NCI-H1417 treated with DMSO at 0.1 percent for 48 hours (cell line): ENCODE measurements around the gene TRPV6.

Experiments used
- DNase-seq: peaks from one replicate; lab custom pipeline; 2025; lab: John Stamatoyannopoulos, UW

Gene TRPV6

DNA sequence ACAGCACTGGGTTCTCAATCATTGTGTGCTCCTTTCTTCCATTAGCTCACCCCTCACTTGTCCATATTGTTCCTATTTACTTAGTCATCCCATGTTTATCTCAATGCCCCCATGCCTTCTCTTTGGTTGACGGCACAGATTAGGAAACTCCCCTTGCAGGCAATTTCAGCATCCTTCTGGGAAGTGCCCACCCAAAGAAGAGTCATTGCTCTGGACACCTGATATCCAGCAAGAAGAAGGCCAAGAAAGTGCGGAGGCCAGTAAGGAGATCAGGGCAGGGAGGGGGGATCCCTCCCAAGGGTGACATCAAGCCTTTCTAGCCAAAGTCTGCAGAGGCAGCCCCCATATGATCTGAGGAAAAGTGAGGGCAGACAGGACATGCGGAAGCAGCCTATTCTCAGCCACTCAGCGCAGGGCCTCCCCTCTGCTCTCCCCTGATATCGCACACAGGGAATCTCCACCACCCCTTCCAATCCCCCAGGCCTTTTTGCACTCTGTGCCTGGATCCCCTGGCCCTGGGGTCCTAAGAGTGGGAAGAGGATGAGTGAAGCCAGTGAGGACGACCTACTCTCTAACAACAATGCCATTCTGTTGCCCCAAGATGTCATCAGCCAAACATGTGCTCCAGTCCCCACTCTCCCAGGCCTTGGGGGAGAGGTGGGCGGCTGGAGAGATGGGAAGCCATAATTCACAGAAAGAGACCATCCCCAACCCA lies 1.8 kb downstream of the TRPV6 start:
- DNase-seq = no peak

DNA sequence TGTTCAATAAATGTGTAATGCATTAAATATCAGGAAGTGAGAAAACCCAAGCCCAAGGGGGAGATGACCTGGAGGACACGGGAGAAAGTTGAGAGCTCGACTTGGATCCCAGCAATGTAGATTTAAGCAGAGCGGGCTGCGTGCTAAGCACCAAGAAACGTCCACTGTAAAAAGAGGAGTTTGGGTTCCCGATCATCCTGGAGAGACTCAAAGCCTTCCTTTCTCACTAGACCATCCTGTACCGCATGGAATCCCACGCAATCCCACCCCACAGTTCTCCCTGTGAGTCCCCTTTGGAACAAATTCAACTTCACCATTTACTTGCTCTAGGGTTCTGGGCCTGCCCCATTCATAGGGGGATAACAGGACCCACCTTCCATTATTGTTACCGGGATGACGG lies 2.4 kb downstream of the TRPV6 start:
- no peak for DNase-seq

DNA sequence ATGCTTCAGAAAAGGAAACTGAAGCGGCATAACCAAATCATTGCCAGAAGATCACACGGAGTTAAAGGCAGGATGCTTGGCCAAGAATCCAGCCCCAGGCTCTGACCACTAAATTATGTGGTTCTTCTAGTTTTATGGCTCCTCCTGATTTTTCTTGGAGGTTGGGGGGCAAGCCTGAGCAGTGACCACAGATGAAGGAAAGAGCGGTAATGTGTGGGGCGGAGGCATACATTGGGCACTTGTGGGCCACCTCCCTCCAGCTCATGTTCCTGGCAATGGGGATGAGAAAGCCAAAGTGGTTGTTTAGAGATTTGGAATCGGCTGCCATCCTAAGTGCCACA lies 3.2 kb downstream of the TRPV6 start:
- DNase-seq = no peak

DNA sequence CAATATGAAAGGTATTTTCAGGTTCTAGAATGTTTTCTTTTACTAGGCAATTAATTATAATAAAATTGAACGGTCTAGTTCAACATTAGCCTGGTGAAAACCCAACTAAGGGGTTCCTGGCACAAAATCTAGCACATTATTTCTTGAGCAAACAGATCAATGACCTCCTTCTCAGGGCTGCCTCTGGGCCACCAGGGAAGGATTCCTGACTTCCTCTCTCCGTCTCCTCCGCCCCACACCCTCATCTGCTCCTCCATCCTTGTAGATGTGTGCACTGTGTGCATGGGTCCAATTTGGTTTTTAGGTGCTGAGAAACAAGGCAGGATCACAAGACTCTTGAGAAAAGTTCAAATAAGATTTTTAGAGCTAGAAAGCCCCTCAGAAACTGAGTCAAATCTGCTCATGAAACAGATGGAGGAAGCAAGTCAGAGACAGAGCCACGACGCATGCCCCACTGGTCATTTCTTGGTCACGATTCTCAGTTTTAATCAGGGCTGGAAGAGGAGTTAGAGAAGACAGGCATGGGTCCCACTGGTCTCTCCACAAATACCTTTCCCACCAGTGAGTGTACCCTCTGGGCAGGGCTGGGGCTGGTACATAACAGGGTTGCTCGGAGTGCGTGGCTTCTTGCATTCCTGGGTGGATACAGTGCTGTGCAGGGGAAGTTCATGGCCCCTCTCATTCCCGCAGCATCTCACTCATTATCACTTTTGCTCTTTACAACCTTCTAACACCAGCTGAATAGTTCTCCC lies 3.8 kb downstream of the TRPV6 start:
- no peak for DNase-seq

DNA sequence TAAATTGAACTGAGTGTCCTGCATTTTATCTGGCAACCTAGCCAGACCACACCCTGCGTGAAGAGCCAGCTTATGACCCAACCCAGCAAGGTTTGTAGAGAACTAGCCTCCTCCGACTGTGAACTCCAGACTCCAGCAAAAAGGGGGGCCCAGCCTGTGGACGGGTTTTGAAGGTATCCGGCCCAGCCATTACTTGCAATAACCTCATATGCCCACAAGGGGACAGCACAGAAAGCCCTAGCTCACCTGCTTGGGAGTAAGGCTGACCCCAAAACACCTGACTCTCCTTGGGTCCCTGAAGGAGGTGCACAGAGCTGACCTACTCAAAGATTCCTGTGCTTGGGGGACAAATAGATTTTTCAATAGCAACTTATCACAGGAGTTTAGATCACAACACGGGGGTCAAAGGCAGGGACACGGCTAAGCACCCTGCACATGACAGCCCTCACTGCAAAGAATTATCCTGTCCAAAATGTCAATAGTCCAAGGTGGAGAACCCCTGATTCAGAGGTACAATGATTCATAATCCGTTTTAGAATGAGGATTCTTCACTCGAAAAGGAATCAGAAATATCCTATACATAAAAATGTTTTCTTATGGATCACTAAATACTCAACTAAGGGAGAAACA lies 4.6 kb downstream of the TRPV6 start:
- DNase-seq = no peak

DNA sequence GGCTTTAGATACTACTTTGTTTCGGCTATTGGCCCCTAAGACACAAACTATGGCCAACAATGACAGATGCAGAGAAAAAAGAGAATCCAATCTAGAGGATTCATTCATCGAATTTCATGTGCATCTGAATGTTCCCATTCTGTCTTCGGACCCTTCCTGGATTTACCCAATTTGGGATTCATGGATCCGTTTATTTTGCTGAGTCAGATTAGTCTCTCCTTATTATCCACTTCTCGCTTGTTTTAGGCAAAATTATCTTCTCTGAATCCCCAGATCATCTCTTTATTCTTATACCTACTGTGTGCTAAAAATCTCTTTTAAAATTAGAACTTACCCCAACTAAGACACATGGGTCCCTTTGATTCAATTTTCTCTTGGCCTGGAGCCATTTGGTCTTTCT lies 6.5 kb downstream of the TRPV6 start:
- DNase-seq = no peak

DNA sequence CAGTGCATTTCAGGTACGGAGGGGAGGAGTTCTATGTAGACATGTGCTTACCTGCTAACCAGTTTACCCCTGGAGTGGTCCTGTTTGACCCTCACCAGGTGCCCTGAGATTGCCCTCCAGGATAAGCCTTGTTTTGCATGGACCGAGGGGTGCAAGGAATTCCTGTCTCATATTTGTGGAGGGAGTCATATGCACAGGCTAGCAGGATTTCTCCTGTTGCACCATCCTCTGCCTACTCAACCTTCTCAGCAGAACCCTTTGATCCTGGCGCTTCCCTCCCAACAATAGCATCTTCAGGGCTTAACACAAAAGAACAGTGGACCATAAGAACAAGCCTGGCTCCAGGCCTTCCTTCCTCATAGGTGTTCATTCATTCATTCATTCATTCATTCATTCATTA lies 7.2 kb downstream of the TRPV6 start:
- DNase-seq = no peak

DNA sequence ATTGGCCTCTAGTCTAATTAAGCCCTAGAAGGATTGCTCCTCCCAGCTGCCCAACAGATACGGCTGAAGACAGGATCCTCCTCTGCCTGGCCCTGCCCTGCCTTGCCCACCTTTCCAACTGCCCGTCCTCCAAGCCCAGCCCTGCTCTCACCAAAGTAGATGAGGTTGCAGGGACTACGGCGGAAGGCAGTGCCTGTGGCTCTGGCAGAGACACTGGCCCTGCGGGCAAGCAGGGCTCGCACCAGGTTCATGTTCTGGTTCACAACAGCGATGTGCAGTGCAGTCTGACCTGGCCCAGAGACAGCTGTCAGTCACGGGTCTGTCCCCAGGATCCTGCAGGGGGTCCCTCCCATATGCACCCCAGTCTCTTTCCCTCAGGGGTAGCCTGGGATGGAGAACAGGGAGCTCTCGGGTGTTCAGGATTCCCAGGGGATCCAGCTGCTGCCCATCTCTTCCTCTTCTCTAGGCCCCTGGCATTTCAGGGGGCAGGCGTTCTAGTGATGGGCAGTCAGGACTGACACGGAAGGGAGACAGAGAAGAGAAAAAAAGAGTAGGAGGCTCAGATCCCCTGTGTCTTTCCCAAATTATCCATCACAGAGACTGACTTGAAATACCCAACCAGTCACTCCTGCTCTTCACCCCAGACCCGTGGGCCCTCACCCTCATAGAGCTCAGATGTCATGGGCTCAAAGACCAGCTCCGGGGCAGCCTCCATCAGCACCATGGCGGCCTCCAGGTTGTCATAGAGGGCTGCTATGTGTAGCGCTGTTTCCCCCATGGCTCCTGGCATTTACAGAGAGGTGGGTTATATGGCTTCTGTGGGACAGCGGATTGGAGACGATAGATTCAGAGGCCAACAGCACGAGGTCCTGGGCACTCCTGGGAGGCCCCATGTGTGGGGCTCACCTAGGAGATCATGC lies 8.3 kb downstream of the TRPV6 start:
- DNase-seq = no peak

DNA sequence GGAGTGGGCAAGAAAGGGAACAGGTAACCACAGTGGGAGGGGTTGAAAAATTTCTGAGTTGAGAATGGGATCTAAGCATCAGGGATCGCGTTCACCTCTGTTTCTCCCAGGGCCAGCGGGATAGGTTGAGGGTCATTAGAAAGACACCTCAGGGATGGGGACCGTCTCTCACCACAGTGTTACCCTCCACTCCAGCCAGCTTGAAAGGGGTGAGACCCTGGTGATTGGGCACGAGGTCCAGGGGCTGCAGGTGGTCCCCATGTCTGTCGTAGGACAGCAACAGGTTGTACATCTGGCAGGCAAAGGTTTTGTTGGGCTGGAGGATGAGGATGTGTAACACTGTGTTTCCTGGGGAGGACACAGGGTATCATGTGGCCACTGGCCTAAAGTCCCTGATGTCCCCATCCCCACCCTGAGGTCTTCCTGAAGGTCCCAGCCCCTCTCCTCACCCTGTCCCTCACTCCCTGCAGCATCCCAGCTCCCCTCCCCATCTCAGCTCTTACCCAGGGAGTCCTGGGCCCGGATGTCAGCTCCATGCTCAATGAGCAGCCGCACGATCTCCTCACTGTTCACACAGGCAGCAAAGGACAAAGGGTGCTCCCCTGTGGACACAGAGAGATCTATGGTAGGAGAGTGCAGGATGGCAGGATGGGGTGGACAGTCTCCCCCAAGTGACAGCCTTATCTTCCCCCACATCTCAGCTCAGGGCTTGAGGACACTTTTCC lies 9.1 kb downstream of the TRPV6 start:
- no peak for DNase-seq

DNA sequence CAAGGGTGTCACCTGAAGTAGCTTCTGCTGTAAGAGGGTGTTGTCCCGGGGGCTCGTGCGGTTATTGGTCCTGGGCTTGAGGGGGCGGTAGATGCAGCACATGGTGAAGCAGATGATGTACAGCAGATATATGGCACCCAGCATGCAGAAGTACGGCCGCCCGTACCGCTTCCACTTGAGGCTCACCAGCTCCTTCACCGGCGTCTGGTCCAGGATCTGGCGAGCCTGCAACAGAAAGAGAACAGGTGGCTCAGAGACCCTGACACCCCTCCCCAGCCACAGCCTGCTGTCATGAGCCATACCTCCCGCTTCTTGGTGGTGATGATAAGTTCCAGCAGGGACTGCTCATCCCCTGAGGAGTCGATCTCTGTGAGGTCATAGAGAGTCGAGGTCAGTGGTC lies 10.1 kb downstream of the TRPV6 start:
- no peak for DNase-seq

DNA sequence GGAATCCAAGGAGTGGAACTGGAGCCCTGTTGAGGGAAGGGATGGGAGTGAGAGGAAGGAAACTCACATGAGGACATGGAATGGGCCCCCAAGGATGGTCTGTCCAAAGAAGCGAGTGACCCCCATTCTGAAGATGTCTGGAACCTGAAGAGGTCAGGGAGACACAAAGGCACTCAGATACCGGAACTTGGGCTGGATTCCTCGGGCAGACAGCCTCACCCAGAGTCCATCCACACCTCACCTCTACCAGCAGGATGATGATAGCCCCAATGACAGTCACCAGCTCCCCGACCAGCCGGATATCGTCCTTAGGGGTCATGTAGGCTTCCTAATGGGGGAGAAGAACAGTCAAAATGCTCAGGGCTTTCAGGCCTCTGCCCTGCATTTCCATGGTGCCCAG lies 10.7 kb downstream of the TRPV6 start:
- no peak for DNase-seq

DNA sequence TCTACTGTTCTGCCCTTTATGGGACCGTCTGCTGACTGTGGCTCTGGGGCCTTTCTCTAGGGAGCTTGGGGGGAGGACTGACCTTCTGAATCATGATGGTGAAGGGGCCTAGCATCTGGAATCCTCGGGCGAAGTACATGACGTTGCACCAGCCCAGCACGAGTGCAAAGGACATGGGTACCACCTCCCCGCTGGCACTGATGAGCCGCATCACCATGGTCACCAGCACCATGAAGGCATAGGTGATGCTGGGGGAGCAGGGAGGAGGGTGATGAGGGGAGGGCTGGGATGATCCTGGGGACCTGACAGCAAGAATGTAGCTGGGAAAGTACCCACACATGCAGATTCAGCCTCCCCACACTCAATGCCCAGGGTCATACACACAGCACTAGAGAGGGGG lies 11.1 kb downstream of the TRPV6 start:
- no peak for DNase-seq

DNA sequence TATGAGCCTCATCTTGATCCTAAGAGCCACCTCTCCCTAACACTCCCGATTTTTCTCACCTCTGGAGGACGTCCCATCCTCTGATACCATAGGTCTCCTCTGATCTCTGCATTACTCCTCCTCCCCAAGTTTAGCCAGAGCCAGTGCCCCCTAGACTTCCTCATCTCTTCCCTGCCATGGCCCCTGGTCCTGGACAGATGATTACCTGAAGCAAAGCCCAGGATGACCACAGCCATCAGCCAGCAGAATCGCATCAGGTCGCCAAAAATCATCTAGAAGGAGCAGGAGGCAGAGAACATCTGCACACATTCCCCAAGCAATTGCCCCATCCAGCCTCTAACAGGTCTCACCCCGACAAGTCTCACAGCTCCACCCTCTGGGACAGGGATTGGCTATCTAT lies 11.7 kb downstream of the TRPV6 start:
- no peak for DNase-seq

DNA sequence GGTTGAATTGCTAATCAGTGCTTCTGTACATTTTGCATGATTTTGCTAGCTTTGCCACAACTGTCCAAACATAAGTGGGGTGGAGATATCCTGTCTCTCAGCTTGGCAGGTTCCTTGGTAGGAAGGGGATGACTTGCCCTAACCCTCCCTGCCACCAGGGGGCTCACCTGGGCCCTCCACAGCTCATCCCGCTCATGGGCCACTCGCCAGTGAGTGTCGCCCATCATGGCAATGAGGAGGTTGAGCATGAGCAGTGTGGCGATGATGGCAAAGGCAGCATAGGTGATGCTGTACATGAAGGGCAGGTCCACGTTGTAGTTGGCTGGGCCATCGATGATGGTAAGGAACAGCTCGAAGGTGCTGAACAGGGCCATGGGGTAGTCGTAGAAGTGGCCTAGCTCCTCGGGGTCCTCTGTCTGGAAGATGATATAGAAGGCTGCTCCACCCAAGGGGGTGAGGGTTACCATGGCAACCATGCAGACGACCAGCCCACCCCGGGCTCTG lies 12.2 kb downstream of the TRPV6 start:
- no peak for DNase-seq

DNA sequence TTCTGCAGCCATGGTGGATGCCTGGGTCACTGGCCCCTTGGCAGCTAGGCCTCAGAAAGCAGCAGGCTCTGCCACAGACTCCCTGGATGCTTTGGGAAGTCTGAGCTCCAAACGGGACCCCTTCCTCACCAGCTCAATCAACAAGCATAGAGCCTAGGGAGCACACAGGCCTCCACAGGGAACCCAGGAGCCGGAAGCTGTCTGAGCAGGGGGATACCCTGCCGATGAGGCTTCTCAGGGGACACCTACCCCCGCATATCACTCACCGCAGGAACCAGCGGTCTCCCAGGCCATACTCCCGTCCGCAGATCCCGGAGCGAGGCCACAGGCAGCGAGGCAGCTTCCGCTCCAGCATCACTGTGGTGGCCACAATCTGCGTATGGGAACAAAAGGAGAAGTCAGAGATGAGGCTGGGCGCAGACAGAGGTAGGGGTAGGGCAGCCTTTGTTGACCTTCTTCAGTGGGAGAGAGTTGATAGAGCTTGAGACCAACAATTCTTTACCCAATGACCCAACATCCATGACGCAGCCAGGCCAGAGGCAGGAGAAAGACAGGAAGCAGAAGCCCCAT lies 13.4 kb downstream of the TRPV6 start:
- DNase-seq = no peak

DNA sequence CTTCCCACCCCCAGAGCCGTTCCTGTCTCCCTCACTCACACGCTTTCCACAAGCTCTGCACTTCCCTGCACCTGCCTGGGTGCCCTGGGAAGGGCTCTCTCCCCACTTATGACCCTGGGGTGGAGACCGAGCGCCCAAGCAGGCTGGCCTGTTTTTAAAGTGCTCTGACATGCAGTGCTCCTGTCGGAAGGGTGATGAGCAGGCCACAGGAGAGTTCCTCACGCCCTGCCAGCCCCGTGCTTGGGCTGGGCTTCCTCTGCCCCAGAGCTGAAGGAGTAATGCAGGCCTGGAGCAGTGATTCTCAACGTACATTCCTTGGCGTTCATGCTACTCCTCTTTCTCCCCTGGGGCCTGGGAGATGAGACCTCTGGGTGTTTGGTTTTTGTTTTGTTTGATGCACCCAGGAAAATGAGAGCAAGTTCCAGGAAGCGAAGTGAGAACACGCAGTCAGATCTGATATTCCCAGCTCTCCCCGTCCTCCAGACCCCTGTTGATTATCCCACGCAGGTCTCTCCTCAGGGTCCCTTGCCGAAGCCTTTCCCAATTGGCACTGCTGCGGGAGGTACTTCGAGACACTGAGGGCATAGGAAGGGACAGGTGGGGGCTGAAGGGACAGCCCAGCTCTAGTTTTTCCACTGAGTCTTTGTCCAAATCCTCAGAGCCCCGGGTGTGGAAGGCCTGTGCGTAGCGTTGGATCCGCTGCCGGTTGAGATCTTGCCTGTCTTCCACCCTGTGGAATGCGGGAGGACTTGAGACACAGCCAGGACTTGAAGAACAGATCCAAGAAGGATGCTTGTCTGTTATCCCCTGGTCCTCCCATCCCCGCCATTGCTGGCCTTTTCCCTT lies 14.1 kb downstream of the TRPV6 start:
- DNase-seq = no peak

DNA sequence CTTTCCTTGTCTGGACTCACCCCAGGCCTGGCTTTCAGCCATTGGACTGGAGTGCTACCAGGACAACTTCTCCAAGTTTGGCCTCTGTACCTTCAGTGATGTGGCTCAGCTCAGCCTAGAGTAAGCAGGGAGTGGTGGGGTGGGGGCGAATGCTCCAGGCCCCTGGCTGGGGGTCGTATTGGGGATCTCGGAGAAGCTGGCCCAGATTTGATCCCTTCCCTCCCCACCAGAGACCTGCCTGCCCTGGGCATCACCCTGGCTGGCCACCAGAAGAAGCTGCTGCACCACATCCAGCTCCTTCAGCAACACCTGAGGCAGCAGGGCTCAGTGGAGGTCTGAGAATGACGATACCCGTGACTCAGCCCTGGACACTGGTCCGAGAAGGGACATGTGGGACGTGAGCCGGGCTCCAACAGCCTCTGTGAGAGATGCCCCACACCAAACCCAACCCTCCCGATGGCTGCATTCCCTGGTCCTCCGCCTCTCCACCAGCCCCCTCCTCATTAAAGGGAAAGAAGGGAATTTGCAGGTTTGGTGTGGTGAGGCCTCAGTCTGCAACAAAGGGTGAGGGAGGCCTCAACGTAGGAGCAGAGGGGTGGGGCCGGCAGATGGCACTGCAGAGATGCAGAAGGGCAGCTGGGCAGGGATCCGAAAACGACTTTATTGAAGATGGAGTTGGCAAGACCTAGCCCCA lies 14.8 kb downstream of the TRPV6 start:
- DNase-seq = no peak

DNA sequence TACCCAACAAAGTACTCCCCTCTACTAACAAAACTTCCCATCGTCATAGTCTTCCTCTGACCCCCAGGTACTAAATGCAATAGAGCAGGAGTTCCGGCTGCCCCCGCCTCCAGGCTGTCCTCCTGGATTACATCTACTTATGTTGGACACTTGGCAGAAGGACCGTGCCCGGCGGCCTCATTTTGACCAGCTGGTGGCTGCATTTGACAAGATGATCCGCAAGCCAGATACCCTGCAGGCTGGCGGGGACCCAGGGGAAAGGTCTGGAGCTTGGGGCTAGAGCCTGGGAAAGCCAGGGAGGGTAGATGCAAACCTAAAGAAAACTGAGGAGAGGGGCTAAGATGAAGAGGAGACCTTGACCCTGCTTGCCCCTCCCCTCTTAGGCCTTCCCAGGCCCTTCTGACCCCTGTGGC lies 15.4 kb downstream of the TRPV6 start:
- DNase-seq = no peak

DNA sequence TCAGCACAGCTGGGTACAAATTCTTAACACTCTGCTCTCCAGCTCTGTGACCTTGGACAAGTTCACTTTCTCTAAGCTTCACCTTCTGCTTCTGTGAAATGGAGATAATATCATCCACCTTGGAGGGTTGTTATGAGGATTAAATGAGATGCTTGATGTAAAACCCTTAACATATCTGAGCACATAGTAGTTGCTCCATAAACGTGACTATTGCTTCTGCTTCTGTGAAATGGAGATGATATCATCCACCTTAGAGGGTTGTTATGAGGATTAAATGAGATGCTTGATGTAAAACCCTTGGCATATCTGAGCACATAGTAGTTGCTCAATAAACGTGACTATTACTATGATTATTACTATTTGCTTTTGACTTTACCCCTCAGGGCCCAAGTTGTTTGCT lies 16.1 kb downstream of the TRPV6 start:
- no peak for DNase-seq

DNA sequence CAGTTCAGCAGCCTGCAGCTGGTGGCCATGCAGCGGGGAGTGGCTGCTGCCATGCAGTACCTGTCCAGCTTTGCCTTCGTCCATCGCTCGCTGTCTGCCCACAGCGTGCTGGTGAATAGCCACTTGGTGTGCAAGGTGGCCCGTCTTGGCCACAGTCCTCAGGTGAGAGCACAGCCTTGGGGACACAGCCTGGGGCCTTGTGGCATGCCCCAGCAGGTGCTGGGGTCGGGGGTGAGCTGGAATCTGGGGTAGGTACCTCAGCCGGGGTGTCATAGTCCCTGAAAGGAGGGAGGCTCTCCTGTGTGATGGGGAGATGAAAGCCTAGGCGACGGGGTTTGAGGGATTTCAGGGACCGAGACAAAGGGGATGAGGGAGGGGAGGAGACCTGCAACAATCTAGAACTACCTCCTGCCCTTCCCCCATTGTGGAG lies 16.5 kb downstream of the TRPV6 start:
- DNase-seq = no peak
